Left ventricle myocardium inferior (tissue), 1 donor: ENCODE results near the gene BACH2. TPM values are rescaled to one million over a fixed set of nuclear protein-coding genes. Genes with fewer than 3 reads are reported as not detected.

ENCODE experiments used
- DNase-seq: peaks from one replicate; pipeline ENCODE4 v3.0.0-alpha.2; 2020
- H3K27ac ChIP-seq: fragments of 200-600 bp; replicated peaks from 2 replicates; pipeline ENCODE4 v1.8.0; 2021
- H3K27me3 ChIP-seq: fragments of 200-600 bp; 2 replicates; pipeline ENCODE4 v1.8.0; 2021; ENCODE audit warnings: low read depth
- H3K36me3 ChIP-seq: fragments of 200-600 bp; 2 replicates; pipeline ENCODE4 v1.8.0; 2021
- H3K4me1 ChIP-seq: fragments of 200-600 bp; 2 replicates; pipeline ENCODE4 v1.8.0; 2021
- H3K4me3 ChIP-seq: fragments of 200-600 bp; 2 replicates; pipeline ENCODE4 v1.8.0; 2021; ENCODE audit warnings: mild to moderate bottlenecking, moderate library complexity
- H3K9me3 ChIP-seq: fragments of 200-600 bp; replicated peaks from 2 replicates; pipeline ENCODE4 v1.8.0; 2021
- CTCF ChIP-seq: fragments of 200-600 bp; IDR thresholded peaks from 2 replicates; pipeline ENCODE4 v1.8.0; 2021; ENCODE audit warnings: antibody characterized with exemption, mild to moderate bottlenecking, borderline replicate concordance
- intact Hi-C: fragments of 100-400 bp; cut with micrococcal nuclease; formaldehyde crosslinking; loops from one replicate; pipeline ENCODE4 v1.11.0; 2022
- total RNA-seq: library from RNA; stranded (reverse); fragmentation: NEBNext Ultra II Directional; extraction: Animal tissue kit (Norgen Biotek cat#: 25700); gene quantifications from one replicate; pipeline ENCODE4 v1.2.1, GENCODE V29; 2021
- donor health status: DM: no; HTN: yes; CAD: no; lungs with severe emphysema.

BACH2 gene
- total RNA-seq, 1 donor from 2014 or later = 1.5 TPM

- Histone ChIP-seq H3K27ac (no peak overlapping the region), H3K4me3 (no peak overlapping the region), H3K4me1 (peaks cover 5% of the 10 kb centered on the region), H3K9me3 (no peaks in the 10 kb centered on the region), H3K27me3 (no peaks in the 10 kb centered on the region), H3K36me3 (no peaks in the 10 kb centered on the region)
- TF ChIP-seq CTCF = no peak
- no peak for DNase-seq
- intact Hi-C loops = no loop called here
These were observed 354.0 kb downstream of the BACH2 start for GRCh38 chr6:89942601-89943000.

GRCh38 chr6:89941763-89942497 is 354.7 kb downstream of the BACH2 start:
- H3K36me3 ChIP-seq = no peaks in the 10 kb centered on the region
- no peaks in the 10 kb centered on the region for H3K27me3 ChIP-seq
- H3K27ac ChIP-seq = no peak overlapping the region
- H3K9me3 ChIP-seq = no peaks in the 10 kb centered on the region
- H3K4me3 ChIP-seq = no peak overlapping the region
- H3K4me1 ChIP-seq = peaks cover 5% of the 10 kb centered on the region
- TF ChIP-seq CTCF = no peak
- intact Hi-C loops = no loop called here
- DNase-seq = no peak

- Histone ChIP-seq H3K27ac (no peak overlapping the region), H3K9me3 (no peaks in the 10 kb centered on the region), H3K4me1 (peaks cover 5% of the 10 kb centered on the region), H3K36me3 (no peaks in the 10 kb centered on the region), H3K4me3 (no peak overlapping the region), H3K27me3 (no peaks in the 10 kb centered on the region)
- TF ChIP-seq CTCF = no peak
- intact Hi-C loops = no loop called here
- no peak for DNase-seq
These were observed 355.4 kb downstream of the BACH2 start for GRCh38 chr6:89941031-89941762.

GRCh38 chr6:89940225-89941027 is 356.2 kb downstream of the BACH2 start:
- Histone ChIP-seq H3K4me3 (no peak overlapping the region), H3K4me1 (peaks cover 5% of the 10 kb centered on the region), H3K27ac (no peak overlapping the region), H3K27me3 (no peaks in the 10 kb centered on the region), H3K36me3 (no peaks in the 10 kb centered on the region), H3K9me3 (no peaks in the 10 kb centered on the region)
- intact Hi-C loops = no loop called here
- peak; percentile 37 for DNase-seq
- peak; percentile 77 for TF ChIP-seq CTCF

GRCh38 chr6:89939144-89939543 is 357.5 kb downstream of the BACH2 start:
- intact Hi-C loops = no loop called here
- TF ChIP-seq CTCF = no peak
- DNase-seq = no peak

More at GRCh38 chr6:89939144-89939543, 357.5 kb downstream of the BACH2 start:
- Histone ChIP-seq H3K27ac (no peak overlapping the region), H3K27me3 (no peaks in the 10 kb centered on the region), H3K4me3 (no peak overlapping the region), H3K4me1 (peaks cover 5% of the 10 kb centered on the region), H3K9me3 (no peaks in the 10 kb centered on the region), H3K36me3 (no peaks in the 10 kb centered on the region)
